Heart left ventricle (tissue), 16 donors: ENCODE results near the gene TSPAN7. TPM values are rescaled to one million over a fixed set of nuclear protein-coding genes. Genes with fewer than 3 reads are reported as not detected.

ENCODE experiments used
- ATAC-seq, 4 donors: fragments of 200-7000 bp; cut with Tn5 transposase; one replicate each; pipeline ENCODE4 v1.9.1; 2020 to 2022; ENCODE audit warnings: moderate library complexity in 4 of 4, mild to moderate bottlenecking in 3 of 4, moderate number of reproducible peaks in 1 of 4
- DNase-seq, 5 donors: peaks; one replicate each; pipeline ENCODE4 v3.0.0-alpha.2; 2020
- H3K27ac ChIP-seq, 12 donors: fragments of 200-600 bp; sonication (generic) in 4 of 12; one replicate each; pipeline versions ENCODE4 v1.5.0 to v1.8.0; 2016 to 2022; ENCODE audit warnings: mild to moderate bottlenecking in 2 of 12
- H3K27me3 ChIP-seq, 9 donors: fragments of 200-600 bp; sonication (generic) in 2 of 9; one replicate each; pipeline versions ENCODE4 v1.5.1 to v1.8.0; 2016 to 2022; ENCODE audit warnings: mild to moderate bottlenecking in 3 of 9
- H3K36me3 ChIP-seq, 9 donors: fragments of 200-600 bp; sonication (generic) in 2 of 9; one replicate each; pipeline versions ENCODE4 v1.5.0 to v1.8.0; 2018 to 2022; ENCODE audit warnings: mild to moderate bottlenecking in 2 of 9
- H3K4me1 ChIP-seq, 12 donors: fragments of 200-600 bp; sonication (generic) in 4 of 12; one replicate each; pipeline versions ENCODE4 v1.5.0 to v1.8.0; 2016 to 2022; ENCODE audit warnings: mild to moderate bottlenecking in 3 of 12
- H3K4me3 ChIP-seq, 12 donors: fragments of 200-600 bp; sonication (generic) in 4 of 12; one replicate each; pipeline versions ENCODE4 v1.5.0 to v1.8.0; 2017 to 2022; ENCODE audit warnings: mild to moderate bottlenecking in 9 of 12, moderate library complexity in 4 of 12
- H3K9me3 ChIP-seq, 12 donors: fragments of 200-600 bp; sonication (generic) in 4 of 12; one replicate each; pipeline versions ENCODE4 v1.5.0 to v1.8.0; 2016 to 2022; ENCODE audit warnings: mild to moderate bottlenecking in 1 of 12
- POLR2A ChIP-seq, 2 donors: fragments of 450-650 bp; IDR thresholded peaks; one replicate each; pipeline ENCODE4 v1.6.1; 2017; ENCODE audit warnings: antibody characterized with exemption in 2 of 2, mild to moderate bottlenecking in 2 of 2, moderate library complexity in 2 of 2
- WGBS, 4 donors: extraction: QIAGEN DNeasy Blood & Tissue Kit in 2 of 4; methylation state at CpG; one replicate each; pipeline versions ENCODE4 v1.1.5 to v1.1.7; 2013 to 2018; 5-methylcytosine and 5-hydroxymethylcytosine counted together
- intact Hi-C, 10 donors: fragments of 100-400 bp; cut with DNase I; formaldehyde crosslinking; loops; one replicate each; pipeline versions ENCODE4 v1.11.1 to v1.14.2; 2022
- polyA plus RNA-seq, 2 donors: library from polyadenylated mRNA; stranded (reverse); fragments of 200-250 nt; gene quantifications; one replicate each; pipeline ENCODE4 v1.2.3, GENCODE V29; 2013
- total RNA-seq, 9 donors: library from RNA; depleted of rRNA in 2 of 9; stranded (reverse); fragments of >200 nt in 2 of 9; fragmentation: NEBNext Ultra II Directional in 3 of 9; extraction: Animal tissue kit (Norgen Biotek cat#: 25700) in 3 of 9; gene quantifications; one replicate each; pipeline versions ENCODE4 v1.1.0 to v1.2.4, GENCODE V29; 2016 to 2023
- TF ChIP-seq, protein P1 (sequence below), 12 donors: fragments of 200-600 bp; sonication (generic) in 4 of 12; IDR thresholded peaks; one replicate each; pipeline versions ENCODE4 v1.5.0 to v1.8.0; 2018 to 2022; ENCODE audit warnings: antibody characterized with exemption in 12 of 12, mild to moderate bottlenecking in 5 of 12
- donor health status: ischemic (EF 13 %, LVEDD 7.1; RV severe dilation, severe dysfunction).
- donor health status: healthy with polysubstance abuse.
- donor health status: DM: no; HTN: yes; CAD: no.
- donor health status: DM: no; HTN: no; CAD: no.
- donor health status: ischemic (EF 25% LVEDD 6.9; RV normal size, moderate dysfunction).
- donor health status: ischemic (EF 25% LVEDD 5.7; RV mildly dilated, moderate dysfunction).
- donor health status: healthy.
- donor health status: DM: yes; HTN: yes; CAD: no.
- donor health status: ischemic (EF 35%, LVEDD 5.7; RV mildly dilated, moderate dysfunction).
- donor health status: nonischemic (EF 11% LVEDD 7.7; RV severe dilation, severe dysfunction).
- donor health status: DM: yes; HTN: yes; CAD: no.
- donor health status: PGD.
- donor health status: ischemic (EF 29% LVEDD 5.4; RV normal size, mild dysfunction).
- donor health status: nonischemic (EF 23%, LVEDD 6.1; RV moderate dilation, normal function).

TSPAN7 gene
- total and polyA plus RNA-seq, 11 donors = 9.1 to 48.5 (median 20.2) TPM

DNA sequence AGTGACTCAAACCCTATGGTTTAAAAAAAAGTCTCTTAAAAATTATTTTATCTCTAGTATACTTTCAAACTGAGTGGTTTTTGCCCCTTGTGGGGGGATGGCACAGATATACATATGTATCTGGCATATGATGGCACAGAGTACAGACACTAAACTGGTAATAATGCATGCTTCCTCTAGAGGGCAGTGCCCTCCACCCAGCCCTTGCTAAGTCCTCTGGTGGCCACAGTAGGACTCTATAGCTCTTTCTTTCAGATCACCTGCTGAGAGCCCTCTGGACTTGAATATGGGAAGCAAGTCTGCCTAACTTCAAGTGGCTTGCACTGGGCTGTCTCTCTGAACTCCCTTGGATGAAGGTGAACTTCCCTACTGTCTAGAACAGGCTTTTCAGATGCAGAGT, 66.3 kb downstream of the TSPAN7 start:
- Histone ChIP-seq H3K36me3 (no peaks in the 10 kb centered on the region), H3K27ac (no peak overlapping the region), H3K27me3 (peaks cover 0 to 26% (median 0%) of the 10 kb centered on the region in 9 donors), H3K4me3 (no peak overlapping the region), H3K4me1 (peaks cover 0 to 4% (median 0%) of the 10 kb centered on the region in 12 donors), H3K9me3 (no peaks in the 10 kb centered on the region)
- no peak for TF ChIP-seq POLR2A (IDR thresholded peaks at IDR 0.05)
- TF ChIP-seq, protein P1, sequence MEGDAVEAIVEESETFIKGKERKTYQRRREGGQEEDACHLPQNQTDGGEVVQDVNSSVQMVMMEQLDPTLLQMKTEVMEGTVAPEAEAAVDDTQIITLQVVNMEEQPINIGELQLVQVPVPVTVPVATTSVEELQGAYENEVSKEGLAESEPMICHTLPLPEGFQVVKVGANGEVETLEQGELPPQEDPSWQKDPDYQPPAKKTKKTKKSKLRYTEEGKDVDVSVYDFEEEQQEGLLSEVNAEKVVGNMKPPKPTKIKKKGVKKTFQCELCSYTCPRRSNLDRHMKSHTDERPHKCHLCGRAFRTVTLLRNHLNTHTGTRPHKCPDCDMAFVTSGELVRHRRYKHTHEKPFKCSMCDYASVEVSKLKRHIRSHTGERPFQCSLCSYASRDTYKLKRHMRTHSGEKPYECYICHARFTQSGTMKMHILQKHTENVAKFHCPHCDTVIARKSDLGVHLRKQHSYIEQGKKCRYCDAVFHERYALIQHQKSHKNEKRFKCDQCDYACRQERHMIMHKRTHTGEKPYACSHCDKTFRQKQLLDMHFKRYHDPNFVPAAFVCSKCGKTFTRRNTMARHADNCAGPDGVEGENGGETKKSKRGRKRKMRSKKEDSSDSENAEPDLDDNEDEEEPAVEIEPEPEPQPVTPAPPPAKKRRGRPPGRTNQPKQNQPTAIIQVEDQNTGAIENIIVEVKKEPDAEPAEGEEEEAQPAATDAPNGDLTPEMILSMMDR (IDR thresholded peaks at IDR 0.05) = peak in 11 of 12 donors; percentile 17 to 53 (median 35)
- ATAC-seq (peak in 1 of 4 donors; percentile 61), DNase-seq (no peak)
- intact Hi-C loops = no loop called here

DNA sequence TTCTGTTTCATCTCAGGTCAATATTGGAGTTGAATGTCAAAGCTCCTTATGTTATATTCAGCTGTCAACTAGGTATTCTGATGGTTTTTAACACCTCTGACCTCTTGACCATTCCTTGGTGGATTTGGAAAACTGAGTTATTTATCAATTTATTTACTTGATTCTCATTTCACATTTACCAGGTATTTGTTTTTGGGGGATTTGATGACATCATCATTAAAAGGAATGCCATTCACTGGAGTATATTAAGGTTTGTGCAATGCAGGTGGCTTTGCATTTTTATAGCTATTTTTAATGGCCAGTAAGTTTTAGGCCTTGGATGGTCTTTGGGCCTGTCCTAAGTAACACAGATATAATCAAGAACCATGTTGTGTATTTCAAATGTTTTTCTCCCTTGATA, 67.2 kb downstream of the TSPAN7 start:
- TF ChIP-seq, protein P1 (IDR thresholded peaks at IDR 0.05) = no peak
- TF ChIP-seq POLR2A (IDR thresholded peaks at IDR 0.05) = no peak
- Histone ChIP-seq H3K27me3 (peaks cover 0 to 20% (median 0%) of the 10 kb centered on the region in 9 donors), H3K9me3 (no peaks in the 10 kb centered on the region), H3K4me1 (peaks cover 0 to 4% (median 0%) of the 10 kb centered on the region in 12 donors), H3K4me3 (no peak overlapping the region), H3K36me3 (no peaks in the 10 kb centered on the region), H3K27ac (no peak overlapping the region)
- no peak for ATAC-seq
- DNase-seq = no peak
- intact Hi-C loops = no loop called here

DNA sequence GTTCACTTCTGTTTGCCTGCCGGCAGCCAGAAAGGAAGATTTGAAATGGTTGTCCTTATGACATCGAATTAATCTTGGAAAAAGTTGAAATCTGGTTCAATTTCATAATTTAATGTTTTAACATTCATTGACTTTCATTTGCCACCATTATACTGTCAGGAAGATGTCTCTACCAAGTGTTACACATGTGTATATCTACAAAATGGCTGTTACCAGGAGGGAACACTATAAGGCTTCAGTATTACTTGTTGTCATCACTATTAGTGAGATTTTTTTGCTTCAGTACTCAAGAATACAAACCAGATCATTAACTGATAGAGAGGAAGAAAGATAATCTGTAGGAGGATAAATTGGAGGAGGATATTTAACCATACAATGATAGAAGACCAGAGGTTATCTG, 71.2 kb downstream of the TSPAN7 start:
- H3K27ac ChIP-seq = peak overlapping the region in 2 of 12 donors; percentile 1 to 15
- DNase-seq = no peak
- TF ChIP-seq POLR2A (IDR thresholded peaks at IDR 0.05) = no peak
- TF ChIP-seq, protein P1 (IDR thresholded peaks at IDR 0.05) = no peak
- intact Hi-C loops = loop anchor here in 2 of 10 donors (10.0 kb wide), 2 partner anchors 68 to 298 kb away; partner anchors contain the start of gene TSPAN7 (in 1 of the 2)
- 35 to 58% (median 47%) methylated on average over 2 of the region's 2 CpGs for WGBS, 4 donors
- peaks cover 0 to 5% (median 0%) of the 10 kb centered on the region in 9 donors for H3K27me3 ChIP-seq
- H3K9me3 ChIP-seq = no peaks in the 10 kb centered on the region
- H3K36me3 ChIP-seq = no peaks in the 10 kb centered on the region
- peak overlapping the region in 7 of 12 donors; percentile 2 to 38 (median 17) for H3K4me3 ChIP-seq
- H3K4me1 ChIP-seq = peaks cover 0 to 8% (median 2%) of the 10 kb centered on the region in 12 donors
- ATAC-seq = no peak

DNA sequence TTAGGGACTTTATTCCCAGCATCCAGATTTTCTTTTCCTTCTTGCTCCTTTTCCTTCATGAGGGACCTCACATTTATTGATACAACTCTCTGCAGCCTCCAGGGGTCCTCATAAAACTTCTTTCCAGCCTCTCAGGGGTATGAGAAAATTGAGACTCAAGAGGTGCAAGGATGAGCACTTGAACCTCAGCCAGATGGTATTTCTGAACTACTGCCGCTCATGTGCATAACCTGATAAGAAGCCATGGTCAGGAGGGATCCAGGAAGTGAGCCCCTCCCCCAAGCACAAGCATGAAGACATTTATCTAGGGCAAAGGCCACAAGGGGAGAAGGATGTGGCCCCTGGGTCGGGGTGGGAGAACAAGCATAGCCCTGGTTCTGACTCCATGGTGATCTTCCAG, 73.3 kb downstream of the TSPAN7 start:
- Histone ChIP-seq H3K9me3 (no peaks in the 10 kb centered on the region), H3K4me3 (no peak overlapping the region), H3K27me3 (peaks cover 0 to 5% (median 0%) of the 10 kb centered on the region in 9 donors), H3K36me3 (no peaks in the 10 kb centered on the region), H3K27ac (no peak overlapping the region), H3K4me1 (peaks cover 0 to 8% (median 3%) of the 10 kb centered on the region in 12 donors)
- DNase-seq (no peak), ATAC-seq (no peak)
- TF ChIP-seq, protein P1 (IDR thresholded peaks at IDR 0.05) = no peak
- TF ChIP-seq POLR2A (IDR thresholded peaks at IDR 0.05) = no peak
- intact Hi-C loops = loop anchor here in 2 of 10 donors (10.0 kb wide), 2 partner anchors 70 to 300 kb away; partner anchors contain the start of gene TSPAN7 (in 1 of the 2)
- 26 to 58% (median 42%) methylated on average over 2 of the region's 2 CpGs for WGBS, 4 donors
